CD4-positive, alpha-beta T cell treated with Interleukin-6 at 100 ng/mL for 8 hours (primary cell): ENCODE measurements around the gene CLPTM1.
"Not testable (repeated sequence)": the region's sequence is repeated elsewhere in the genome, so short reads cannot be mapped to it uniquely, and the experiment has no call there.

ENCODE experiments used
- DNase-seq: peaks from one replicate; pipeline ENCODE4 v3.0.0-alpha.2; 2020; ENCODE audit warnings: mixed read lengths, low spot score

CLPTM1 gene

GRCh38 chr19:44942067-44942571 lies 13.1 kb upstream of the CLPTM1 start, which contains the start of gene APOC4:
Gene APOC4, plus strand, starts transcription at chr19:44942237. Its CDS starts 41 bp downstream, at chr19:44942278.
- no peak for DNase-seq

GRCh38 chr19:44943801-44944249 lies 11.4 kb upstream of the CLPTM1 start:
- no peak for DNase-seq

- DNase-seq: no peak
Measured at GRCh38 chr19:44947041-44947581, 8.1 kb upstream of the CLPTM1 start.

- DNase-seq: no peak
Measured at GRCh38 chr19:44948237-44948636, 6.9 kb upstream of the CLPTM1 start.

GRCh38 chr19:44948763-44949374 lies 6.3 kb upstream of the CLPTM1 start:
- no peak for DNase-seq

GRCh38 chr19:44949550-44949949 lies 5.6 kb upstream of the CLPTM1 start:
- DNase-seq: no peak

- peak; percentile 76 for DNase-seq
Measured at GRCh38 chr19:44951179-44952159, 3.7 kb upstream of the CLPTM1 start.

- no peak for DNase-seq
Measured at GRCh38 chr19:44954278-44954648, 917 bp upstream of the CLPTM1 start.

GRCh38 chr19:44955505-44956439 lies 592 bp downstream of the CLPTM1 start:
- DNase-seq: no peak

- no peak for DNase-seq
Measured at GRCh38 chr19:44957526-44957925, 2.3 kb downstream of the CLPTM1 start.

GRCh38 chr19:44958090-44958489 lies 2.9 kb downstream of the CLPTM1 start:
- no peak for DNase-seq

- no peak for DNase-seq
Measured at GRCh38 chr19:44959691-44960090, 4.5 kb downstream of the CLPTM1 start.

- DNase-seq: no peak
Measured at GRCh38 chr19:44960906-44961728, 5.9 kb downstream of the CLPTM1 start.

- no peak for DNase-seq
Measured at GRCh38 chr19:44961821-44962220, 6.6 kb downstream of the CLPTM1 start.

GRCh38 chr19:44968118-44968517 lies 12.9 kb downstream of the CLPTM1 start:
- DNase-seq: no peak

GRCh38 chr19:44968670-44969069 lies 13.5 kb downstream of the CLPTM1 start:
- no peak for DNase-seq

- no peak for DNase-seq
Measured at GRCh38 chr19:44969437-44969836, 14.3 kb downstream of the CLPTM1 start.

GRCh38 chr19:44971451-44971850 lies 16.3 kb downstream of the CLPTM1 start:
- not testable (repeated sequence) for DNase-seq

GRCh38 chr19:44972802-44973201 lies 17.6 kb downstream of the CLPTM1 start:
- no peak for DNase-seq

GRCh38 chr19:44973982-44974735 lies 19.0 kb downstream of the CLPTM1 start:
- no peak for DNase-seq
